ENCODE data around the gene ELP4. TPM values are rescaled to one million over a fixed set of nuclear protein-coding genes. Genes with fewer than 3 reads are reported as not detected.
A peak's percentile ranks its signal among the peaks of the same experiment; 100 is the strongest.

ELP4 gene
- total RNA-seq, 2 experiments from 2014 or later = 23.0 to 23.3 TPM

DNA sequence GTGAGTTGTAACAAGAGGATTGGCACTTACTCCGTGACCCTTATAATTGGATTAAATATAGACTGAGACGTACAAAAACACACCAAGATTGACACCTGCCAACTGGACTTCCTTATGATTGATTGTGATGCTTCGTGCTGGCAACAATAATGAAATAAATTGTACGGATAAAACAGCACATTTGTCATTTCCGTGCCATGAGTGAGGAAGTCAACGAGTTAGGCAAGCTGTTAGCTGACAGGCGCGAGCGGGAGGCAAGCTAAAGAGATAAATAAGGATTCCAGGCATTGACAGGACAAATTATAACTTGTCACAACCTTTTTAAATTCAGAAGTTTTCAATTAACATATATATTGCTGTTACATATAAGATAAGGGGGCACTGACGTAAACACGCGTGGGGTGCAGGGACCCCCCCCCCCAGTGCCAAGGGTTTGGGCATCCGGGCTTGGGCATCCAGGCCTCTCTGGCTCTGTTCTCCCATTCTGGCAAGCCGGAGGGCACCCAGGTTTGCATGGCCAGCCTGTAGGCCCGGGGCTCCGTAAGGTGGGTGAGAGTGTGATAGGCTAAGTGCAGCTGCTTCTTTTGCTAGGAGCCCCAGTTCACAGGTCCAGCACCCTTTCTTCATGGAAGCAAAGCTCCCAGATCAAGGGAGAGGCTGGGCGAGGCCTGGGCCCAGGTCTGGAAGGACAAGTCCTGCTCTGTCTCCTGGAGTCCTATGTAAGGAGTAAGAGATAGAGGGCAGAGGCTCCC is 312.8 kb downstream of the ELP4 start:
- DNase-seq (no peak), ATAC-seq (no peak)
- H3K9me3 Mint-ChIP-seq (ENCODE audit: insufficient read depth) = peaks cover 8% of the 10 kb centered on the region
- H3K4me3 Mint-ChIP-seq = no peak overlapping the region
- peaks cover 4% of the 10 kb centered on the region for H3K4me1 Mint-ChIP-seq (ENCODE audit: low read depth)
- peaks cover 4% of the 10 kb centered on the region for H3K36me3 Mint-ChIP-seq (ENCODE audit: low read depth)
- H3K27ac Mint-ChIP-seq = no peak overlapping the region
- POLR2A ChIA-PET = no interaction called here
- peaks cover 78% of the 10 kb centered on the region for H3K27me3 Mint-ChIP-seq (ENCODE audit: low read depth)
- CTCF ChIA-PET = interaction anchor here (0.9 to 1.8 kb wide), 2 partner anchors 24 to 272 kb away, joined by 3 to 5 read pairs; no protein-coding TSS in a partner anchor

GRCh38 chr11:31822927-31823643 is 313.5 kb downstream of the ELP4 start:
- ATAC-seq = no peak
- Mint-ChIP-seq H3K27me3 (ENCODE audit: low read depth) (peaks cover 82% of the 10 kb centered on the region), H3K9me3 (ENCODE audit: insufficient read depth) (peaks cover 8% of the 10 kb centered on the region), H3K36me3 (ENCODE audit: low read depth) (peaks cover 6% of the 10 kb centered on the region), H3K4me1 (ENCODE audit: low read depth) (peaks cover 8% of the 10 kb centered on the region), H3K4me3 (no peak overlapping the region), H3K27ac (no peak overlapping the region)
- ChIA-PET POLR2A (no interaction called here), CTCF (interaction anchor here (1.8 kb wide), 1 partner anchor 24 kb away, joined by 5 read pairs; no protein-coding TSS in a partner anchor)
- no peak for DNase-seq

GRCh38 chr11:31823644-31824331 is 314.2 kb downstream of the ELP4 start:
- DNase-seq (no peak), ATAC-seq (no peak)
- Mint-ChIP-seq H3K36me3 (ENCODE audit: low read depth) (peaks cover 6% of the 10 kb centered on the region), H3K27me3 (ENCODE audit: low read depth) (peaks cover 81% of the 10 kb centered on the region), H3K4me1 (ENCODE audit: low read depth) (peaks cover 7% of the 10 kb centered on the region), H3K4me3 (no peak overlapping the region), H3K27ac (no peak overlapping the region), H3K9me3 (ENCODE audit: insufficient read depth) (peaks cover 8% of the 10 kb centered on the region)
- ChIA-PET CTCF (interaction anchor here (0.5 to 1.8 kb wide), 3 partner anchors 16 to 426 kb away, joined by 3 to 5 read pairs (median 3); no protein-coding TSS in a partner anchor), POLR2A (no interaction called here)

- Mint-ChIP-seq H3K9me3 (ENCODE audit: insufficient read depth) (peaks cover 8% of the 10 kb centered on the region), H3K36me3 (ENCODE audit: low read depth) (peaks cover 6% of the 10 kb centered on the region), H3K27ac (peak overlapping the region; percentile 39), H3K4me1 (ENCODE audit: low read depth) (peaks cover 7% of the 10 kb centered on the region), H3K4me3 (peak overlapping the region; percentile 22), H3K27me3 (ENCODE audit: low read depth) (peaks cover 79% of the 10 kb centered on the region)
- ChIA-PET POLR2A (no interaction called here), CTCF (interaction anchor here (0.5 to 1.0 kb wide), 2 partner anchors 16 to 427 kb away, joined by 3 read pairs; no protein-coding TSS in a partner anchor)
- no peak for ATAC-seq
- DNase-seq = no peak
Measured at GRCh38 chr11:31824332-31824878, 314.8 kb downstream of the ELP4 start.

DNA sequence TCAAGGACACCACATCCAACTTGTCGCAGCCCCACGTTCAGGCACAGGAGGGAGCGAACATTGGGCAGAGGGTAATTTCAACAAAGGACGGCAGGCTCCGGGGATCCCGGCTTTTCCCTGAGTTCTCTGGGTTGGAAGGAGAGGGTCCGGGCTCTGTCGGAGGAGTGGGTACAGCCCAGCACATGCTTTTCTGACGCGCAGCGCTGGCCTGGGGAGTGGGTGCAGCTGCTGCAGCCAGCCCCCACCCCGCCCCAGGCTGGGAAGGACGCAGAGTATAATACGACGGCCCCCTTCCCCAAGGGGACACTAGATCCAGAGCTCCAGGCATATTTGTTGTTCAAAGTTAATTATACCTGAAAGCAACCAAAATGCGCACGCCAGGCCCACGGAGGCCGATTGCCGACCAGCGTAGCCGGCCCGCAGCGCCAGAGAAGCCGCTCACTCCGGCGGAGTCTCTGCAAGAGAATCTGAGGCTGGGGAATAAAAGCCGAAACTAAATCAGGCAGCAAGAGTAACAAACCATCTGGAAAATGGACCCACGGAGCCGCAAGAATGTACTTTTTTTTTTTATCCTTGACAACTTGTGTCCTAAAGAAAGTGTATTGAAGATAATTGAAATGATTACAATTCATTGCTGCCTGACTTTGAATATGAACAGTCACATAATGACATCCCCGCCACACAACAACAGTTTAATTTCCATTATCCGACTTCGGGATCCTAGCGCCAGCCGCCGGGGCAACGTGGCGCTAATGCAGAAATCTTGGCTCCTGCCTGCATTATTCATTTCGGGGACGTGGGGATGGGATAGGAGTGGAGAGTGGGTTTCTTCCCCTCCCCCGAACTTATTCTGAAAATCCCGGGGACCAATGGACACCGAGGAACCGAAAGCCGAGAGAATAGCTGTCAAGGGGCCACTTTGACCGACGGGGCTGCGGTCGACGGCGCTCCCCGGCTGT is 315.6 kb downstream of the ELP4 start:
- Mint-ChIP-seq H3K36me3 (ENCODE audit: low read depth) (peaks cover 6% of the 10 kb centered on the region), H3K27ac (peak overlapping the region; percentile 61), H3K27me3 (ENCODE audit: low read depth) (peaks cover 80% of the 10 kb centered on the region), H3K9me3 (ENCODE audit: insufficient read depth) (peaks cover 8% of the 10 kb centered on the region), H3K4me1 (ENCODE audit: low read depth) (peaks cover 7% of the 10 kb centered on the region), H3K4me3 (peak overlapping the region; percentile 22)
- POLR2A ChIA-PET = no interaction called here
- DNase-seq = no peak
- CTCF ChIA-PET = no interaction called here
- no peak for ATAC-seq

GRCh38 chr11:31825838-31826484 is 316.4 kb downstream of the ELP4 start:
- Mint-ChIP-seq H3K9me3 (ENCODE audit: insufficient read depth) (peaks cover 8% of the 10 kb centered on the region), H3K4me3 (peak overlapping the region; percentile 22), H3K27ac (no peak overlapping the region), H3K27me3 (ENCODE audit: low read depth) (peaks cover 79% of the 10 kb centered on the region), H3K4me1 (ENCODE audit: low read depth) (peaks cover 7% of the 10 kb centered on the region), H3K36me3 (ENCODE audit: low read depth) (peaks cover 6% of the 10 kb centered on the region)
- DNase-seq = no peak
- ChIA-PET CTCF (no interaction called here), POLR2A (no interaction called here)
- no peak for ATAC-seq

- Mint-ChIP-seq H3K9me3 (ENCODE audit: insufficient read depth) (peaks cover 8% of the 10 kb centered on the region), H3K27me3 (ENCODE audit: low read depth) (peaks cover 71% of the 10 kb centered on the region), H3K4me3 (peak overlapping the region; percentile 6), H3K36me3 (ENCODE audit: low read depth) (peaks cover 6% of the 10 kb centered on the region), H3K27ac (peak overlapping the region; percentile 39), H3K4me1 (ENCODE audit: low read depth) (peaks cover 7% of the 10 kb centered on the region)
- DNase-seq (no peak), ATAC-seq (no peak)
- CTCF ChIA-PET = no interaction called here
- POLR2A ChIA-PET = no interaction called here
Measured at GRCh38 chr11:31826536-31827438, 317.2 kb downstream of the ELP4 start.

DNA sequence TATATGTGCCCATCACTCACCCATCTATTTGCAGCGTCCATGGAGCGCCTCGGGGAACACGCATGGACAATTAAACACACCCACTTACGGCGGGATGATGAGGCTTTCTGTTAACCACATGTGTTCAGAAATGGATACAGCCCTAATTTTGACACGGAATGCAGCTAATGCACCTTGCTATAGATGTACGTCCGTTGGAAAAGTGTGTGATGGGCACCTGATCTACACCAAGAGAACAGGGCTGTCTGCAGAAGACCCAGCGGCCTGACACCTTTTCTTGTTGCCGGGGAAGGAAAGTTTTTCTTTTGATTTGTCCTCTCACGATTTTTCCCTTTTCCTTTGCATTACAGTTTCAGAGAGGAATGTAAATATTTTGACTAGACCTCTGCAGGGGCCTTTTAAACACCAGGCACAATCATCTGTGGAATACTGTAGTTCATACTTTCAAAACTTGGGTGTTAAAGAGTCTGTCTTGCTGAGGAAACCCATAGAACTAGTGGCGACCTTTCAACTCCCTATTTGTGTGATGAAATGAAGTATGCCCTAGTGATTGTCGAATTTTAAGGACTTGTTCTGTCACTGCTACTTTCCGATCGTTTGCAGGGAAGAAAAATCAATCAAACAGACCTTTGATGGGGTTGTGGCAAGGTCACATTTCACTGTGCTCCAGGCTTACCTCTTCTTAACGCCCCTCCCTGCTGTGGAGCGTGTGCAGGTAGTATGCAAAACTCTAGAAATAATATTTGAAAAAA is 318.1 kb downstream of the ELP4 start:
- ATAC-seq = no peak
- ChIA-PET POLR2A (no interaction called here), CTCF (no interaction called here)
- Mint-ChIP-seq H3K4me1 (ENCODE audit: low read depth) (peaks cover 7% of the 10 kb centered on the region), H3K4me3 (peak overlapping the region; percentile 6), H3K27me3 (ENCODE audit: low read depth) (peaks cover 66% of the 10 kb centered on the region), H3K27ac (no peak overlapping the region), H3K9me3 (ENCODE audit: insufficient read depth) (peaks cover 8% of the 10 kb centered on the region), H3K36me3 (ENCODE audit: low read depth) (peaks cover 6% of the 10 kb centered on the region)
- DNase-seq = no peak

DNA sequence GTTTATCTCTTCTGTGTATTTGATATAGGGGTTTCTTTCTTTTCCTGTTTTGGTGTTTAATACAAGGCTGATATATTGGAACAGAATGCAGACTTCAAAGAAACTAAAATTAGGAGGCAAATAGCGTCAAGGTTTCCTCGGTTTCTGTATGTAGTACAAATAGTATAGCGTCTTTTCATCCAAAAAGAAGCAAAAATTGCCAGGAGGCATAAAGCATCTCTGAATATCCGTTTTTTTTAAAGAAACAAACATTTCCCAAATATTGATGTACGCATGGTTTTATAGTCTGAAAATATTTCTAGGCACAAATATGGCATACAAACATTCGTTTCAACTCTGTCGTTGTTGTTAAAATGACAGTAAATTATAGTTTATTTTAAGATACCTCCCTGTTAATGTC is 318.6 kb downstream of the ELP4 start:
- ChIA-PET CTCF (no interaction called here), POLR2A (no interaction called here)
- DNase-seq = no peak
- H3K4me1 Mint-ChIP-seq (ENCODE audit: low read depth) = peaks cover 7% of the 10 kb centered on the region
- H3K4me3 Mint-ChIP-seq = no peak overlapping the region
- H3K27me3 Mint-ChIP-seq (ENCODE audit: low read depth) = peaks cover 60% of the 10 kb centered on the region
- peaks cover 8% of the 10 kb centered on the region for H3K9me3 Mint-ChIP-seq (ENCODE audit: insufficient read depth)
- ATAC-seq = no peak
- no peak overlapping the region for H3K27ac Mint-ChIP-seq
- H3K36me3 Mint-ChIP-seq (ENCODE audit: low read depth) = peaks cover 6% of the 10 kb centered on the region

All from activated CD8-positive, alpha-beta T cell treated with anti-CD3 and anti-CD28 coated beads, Interleukin-2, amount 10 ng/mL, durations not matched to agents 7 days and 5 days (primary cell).